H1 (cell line): ENCODE measurements around the gene CDC73.

ENCODE experiments used
- CTCF ChIP-seq, 3 experiments: IDR thresholded peaks; 1 replicate in 2 of 3; 2 replicates in 1 of 3; pipeline versions ENCODE4 v1.5.1 to v1.6.1; 2011; ENCODE audit warnings: low read length in 3 of 3, mild to moderate bottlenecking in 3 of 3, inconsistent platforms in 2 of 3, low read depth in 1 of 3, moderate library complexity in 1 of 3; ENCODE audit not compliant: insufficient read depth in 1 of 3; ENCODE audit errors: control extremely low read depth in 1 of 3
- EP300 ChIP-seq, 2 experiments: IDR thresholded peaks; 1 replicate in 1 of 2; 2 replicates in 1 of 2; pipeline ENCODE4 v1.6.1; 2011 to 2012; ENCODE audit warnings: low read depth in 2 of 2, low read length in 2 of 2, mild to moderate bottlenecking in 2 of 2, borderline replicate concordance in 1 of 2, inconsistent platforms in 1 of 2, moderate library complexity in 1 of 2
- POLR2A ChIP-seq, 2 experiments: IDR thresholded peaks; 1 replicate in 1 of 2; 2 replicates in 1 of 2; pipeline ENCODE4 v1.6.1; 2011; ENCODE audit warnings: low read depth in 2 of 2, low read length in 2 of 2, mild to moderate bottlenecking in 2 of 2; ENCODE audit errors: control extremely low read depth in 1 of 2
- TBP ChIP-seq: IDR thresholded peaks from 2 replicates; pipeline ENCODE4 v1.6.1; 2011; ENCODE audit warnings: low read depth, low read length, improper control_type of control experiment
- USF2 ChIP-seq: IDR thresholded peaks from 2 replicates; pipeline ENCODE4 v1.6.1; 2011; ENCODE audit warnings: low read length, improper control_type of control experiment

- no peak for TF ChIP-seq POLR2A (IDR thresholded peaks at IDR 0.05; ENCODE audit: control extremely low read depth in 1 of 2, low read depth in 2 of 2, low read length in 2 of 2)
- no peak for TF ChIP-seq USF2
- TF ChIP-seq CTCF (IDR thresholded peaks at IDR 0.05; ENCODE audit: control extremely low read depth in 1 of 3, insufficient read depth in 1 of 3, low read depth in 1 of 3, low read length in 3 of 3): no peak
- TF ChIP-seq TBP: no peak
- TF ChIP-seq EP300 (IDR thresholded peaks at IDR 0.05; ENCODE audit: borderline replicate concordance in 1 of 2, low read depth in 2 of 2, low read length in 2 of 2): no peak
Observed at GRCh38 chr1:193264313-193265065, 142.7 kb downstream of the CDC73 start.
